ENCODE results near the gene SLC6A9.
A peak's percentile ranks its signal among the peaks of the same experiment; 100 is the strongest.

Gene SLC6A9

DNA sequence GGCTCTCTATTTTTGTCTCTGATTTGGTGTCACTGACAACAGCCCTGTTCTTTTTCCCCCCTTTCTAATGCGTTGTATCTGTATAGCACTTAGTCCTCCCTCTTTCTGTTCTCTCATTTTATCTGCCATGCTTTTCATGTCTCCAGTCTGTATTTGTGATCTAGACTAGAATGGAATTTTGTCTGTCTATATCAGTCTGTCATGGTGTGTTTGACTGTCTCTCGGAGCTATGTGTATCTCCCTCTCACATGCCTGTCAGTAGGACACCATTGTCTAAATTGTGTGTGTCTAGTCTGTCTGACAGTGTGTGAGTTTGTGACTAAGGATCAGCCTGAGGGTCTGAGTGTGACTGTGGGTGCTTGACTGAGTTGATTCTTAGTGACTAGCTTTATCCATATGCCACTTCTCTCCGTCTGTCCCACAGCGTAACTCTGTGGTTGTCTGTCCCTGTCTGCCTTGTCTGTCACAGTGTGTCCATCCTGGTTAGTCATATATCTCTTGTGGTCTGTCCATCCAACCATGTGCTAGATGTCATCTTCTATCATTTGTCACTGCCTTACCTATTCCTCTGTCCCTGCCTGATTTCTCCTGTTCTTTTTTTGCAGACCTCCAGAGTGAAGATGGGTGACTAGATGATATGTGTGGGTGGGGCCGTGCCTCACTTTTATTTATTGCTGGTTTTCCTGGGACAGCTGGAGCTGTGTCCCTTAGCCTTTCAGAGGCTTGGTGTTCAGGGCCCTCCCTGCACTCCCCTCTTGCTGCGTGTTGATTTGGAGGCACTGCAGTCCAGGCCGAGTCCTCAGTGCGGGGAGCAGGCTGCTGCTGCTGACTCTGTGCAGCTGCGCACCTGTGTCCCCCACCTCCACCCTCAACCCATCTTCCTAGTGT is 53.6 kb downstream of the SLC6A9 start:
- no peak overlapping the region for H3K4me3 ChIP-seq (ENCODE audit: low read length)
- DNase-seq (ENCODE audit: low read depth, low spot score): no peak

DNA sequence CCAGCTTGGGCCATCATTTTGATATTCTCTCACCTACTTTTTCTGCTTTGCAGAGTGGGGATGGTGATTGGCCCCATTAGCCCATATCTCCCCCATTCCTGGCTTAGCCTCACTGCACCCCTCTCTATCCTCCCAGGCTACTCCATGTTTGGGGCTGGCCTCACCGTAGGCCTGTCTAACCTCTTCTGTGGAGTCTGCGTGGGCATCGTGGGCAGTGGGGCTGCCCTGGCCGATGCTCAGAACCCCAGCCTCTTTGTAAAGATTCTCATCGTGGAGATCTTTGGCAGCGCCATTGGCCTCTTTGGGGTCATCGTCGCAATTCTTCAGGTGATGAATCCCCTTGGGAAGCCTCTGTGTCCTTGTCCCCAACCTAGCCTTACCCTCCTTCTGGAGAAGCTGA is 54.4 kb downstream of the SLC6A9 start:
- no peak overlapping the region for H3K4me3 ChIP-seq (ENCODE audit: low read length)

DNA sequence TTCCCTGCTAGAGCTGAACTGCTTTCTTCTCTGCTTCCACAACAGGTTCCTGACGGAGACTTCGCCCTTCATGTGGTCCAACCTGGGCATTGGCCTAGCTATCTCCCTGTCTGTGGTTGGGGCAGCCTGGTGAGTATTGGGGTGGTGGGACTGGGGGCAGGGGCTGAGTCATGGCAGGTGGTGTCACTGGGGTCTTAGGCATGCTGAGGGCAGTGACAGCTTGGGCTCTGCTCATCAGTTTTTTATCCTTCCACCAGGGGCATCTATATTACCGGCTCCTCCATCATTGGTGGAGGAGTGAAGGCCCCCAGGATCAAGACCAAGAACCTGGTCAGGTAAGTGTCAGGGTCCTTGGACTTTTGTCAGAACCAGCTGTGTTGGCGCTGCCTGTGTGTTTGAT is 55.2 kb downstream of the SLC6A9 start:
- H3K4me3 ChIP-seq (ENCODE audit: low read length): peak overlapping the region; percentile 90
- no peak for DNase-seq (ENCODE audit: low read depth, low spot score)

More for the DNA sequence above, 54.4 kb downstream of the SLC6A9 start:
- DNase-seq (ENCODE audit: low read depth, low spot score): no peak

DNA sequence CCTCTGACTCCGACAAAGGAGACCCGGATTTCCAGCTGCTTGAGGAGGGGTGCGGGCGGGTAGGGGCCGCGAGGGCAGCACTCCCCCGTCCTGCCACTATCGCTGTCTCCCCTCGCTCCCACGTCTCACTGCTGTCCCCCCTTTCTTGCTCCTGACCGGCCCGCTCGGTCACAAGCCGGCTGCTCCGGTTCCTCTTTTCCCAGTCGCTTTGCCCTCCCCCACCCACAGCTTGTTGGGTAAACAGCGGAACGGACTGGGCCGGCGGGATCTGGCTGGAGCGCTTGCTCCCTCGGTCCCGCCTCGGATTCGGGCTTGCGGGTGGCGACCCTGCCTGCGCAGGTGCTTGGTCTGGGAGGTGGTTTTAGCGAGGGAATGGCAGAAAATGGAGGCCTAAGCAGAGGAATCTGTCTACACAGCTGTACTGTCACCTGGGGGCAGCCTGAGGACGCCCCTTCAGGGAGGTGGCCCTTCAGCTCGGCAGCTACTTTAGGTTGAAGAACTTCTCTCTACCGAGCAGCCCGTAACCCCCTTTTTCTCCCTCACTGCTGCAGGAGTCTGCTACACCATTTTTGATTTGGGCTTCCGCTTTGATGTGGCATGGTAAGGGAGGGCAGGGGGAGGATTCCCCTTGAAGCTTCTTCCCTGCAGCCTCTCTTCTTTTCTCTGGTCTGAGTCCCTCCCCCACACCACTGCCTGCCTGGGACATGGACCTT is 55.9 kb downstream of the SLC6A9 start:
- DNase-seq (ENCODE audit: low read depth, low spot score): peak; percentile 71
- peak overlapping the region; percentile 90 for H3K4me3 ChIP-seq (ENCODE audit: low read length)

DNA sequence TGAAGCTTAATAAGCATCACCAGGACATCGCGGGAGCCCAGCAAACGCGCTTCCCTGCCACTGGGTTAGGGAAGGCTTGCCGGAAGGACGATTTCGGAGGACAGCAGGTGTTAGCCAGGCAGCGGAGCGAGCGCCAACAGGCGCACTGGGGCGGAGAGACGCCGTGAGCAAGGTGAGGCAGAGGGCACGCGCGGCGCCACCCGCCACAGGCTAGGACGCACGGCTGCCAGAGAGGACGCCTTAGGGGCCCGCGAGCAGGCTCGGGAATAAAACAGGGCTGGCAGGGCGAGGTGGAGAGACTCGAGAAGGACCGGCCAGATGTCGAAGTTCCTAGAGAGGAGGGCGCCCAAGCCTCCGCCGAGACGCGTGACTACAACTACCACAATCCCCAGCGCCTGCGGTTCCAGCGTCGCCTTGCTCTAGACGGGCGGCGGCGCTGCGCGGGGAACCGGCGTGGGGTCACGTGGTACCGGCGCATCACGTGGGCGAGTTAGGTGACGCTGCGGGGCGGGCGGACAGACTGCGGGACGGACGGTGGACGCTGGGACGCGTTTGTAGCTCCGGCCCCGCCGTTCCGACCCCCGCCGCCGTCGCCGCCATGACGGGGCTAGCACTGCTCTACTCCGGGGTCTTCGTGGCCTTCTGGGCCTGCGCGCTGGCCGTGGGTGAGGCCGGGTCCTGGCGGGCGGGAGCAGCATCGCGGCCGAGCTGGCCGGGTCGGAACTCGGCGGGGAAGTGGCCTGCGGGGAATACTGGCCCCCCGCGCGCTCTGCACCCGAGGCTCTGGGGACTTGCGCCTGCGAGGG is 56.6 kb downstream of the SLC6A9 start, which contains the start of gene ATP6V0B:
Gene ATP6V0B, plus strand, starts transcription at position 518 of the 806 bp plus-strand sequence. Its CDS starts 81 bp downstream, at position 599.
- peak within 1 kb of the TSS; percentile 90 for H3K4me3 ChIP-seq (ENCODE audit: low read length)
- peak; percentile 85 for DNase-seq (ENCODE audit: low read depth, low spot score)

DNA sequence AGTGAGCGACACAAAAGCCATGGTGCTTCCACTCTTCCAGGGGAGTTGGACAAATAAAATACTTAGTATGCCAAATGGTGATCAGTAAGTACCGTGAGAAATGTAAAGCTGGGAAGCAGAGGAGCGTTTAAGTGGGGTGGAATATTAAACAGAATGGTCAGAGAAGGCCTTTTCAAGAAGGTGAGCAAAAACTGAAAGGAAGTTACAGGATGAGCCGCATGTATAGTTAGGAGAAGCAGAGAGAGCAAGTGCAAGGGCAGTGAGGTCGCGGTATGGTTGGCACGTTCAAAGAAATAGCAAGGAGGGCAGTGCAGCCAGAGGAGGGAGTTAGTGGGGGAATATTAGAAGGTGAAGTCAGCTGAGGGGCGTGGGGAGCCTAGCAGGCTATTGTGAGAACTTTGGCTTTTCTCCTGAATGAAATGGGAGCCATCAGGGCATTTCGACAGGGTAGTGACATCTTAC is 57.2 kb downstream of the SLC6A9 start:
- no peak for DNase-seq (ENCODE audit: low read depth, low spot score)
- H3K4me3 ChIP-seq (ENCODE audit: low read length): peak overlapping the region; percentile 90

DNA sequence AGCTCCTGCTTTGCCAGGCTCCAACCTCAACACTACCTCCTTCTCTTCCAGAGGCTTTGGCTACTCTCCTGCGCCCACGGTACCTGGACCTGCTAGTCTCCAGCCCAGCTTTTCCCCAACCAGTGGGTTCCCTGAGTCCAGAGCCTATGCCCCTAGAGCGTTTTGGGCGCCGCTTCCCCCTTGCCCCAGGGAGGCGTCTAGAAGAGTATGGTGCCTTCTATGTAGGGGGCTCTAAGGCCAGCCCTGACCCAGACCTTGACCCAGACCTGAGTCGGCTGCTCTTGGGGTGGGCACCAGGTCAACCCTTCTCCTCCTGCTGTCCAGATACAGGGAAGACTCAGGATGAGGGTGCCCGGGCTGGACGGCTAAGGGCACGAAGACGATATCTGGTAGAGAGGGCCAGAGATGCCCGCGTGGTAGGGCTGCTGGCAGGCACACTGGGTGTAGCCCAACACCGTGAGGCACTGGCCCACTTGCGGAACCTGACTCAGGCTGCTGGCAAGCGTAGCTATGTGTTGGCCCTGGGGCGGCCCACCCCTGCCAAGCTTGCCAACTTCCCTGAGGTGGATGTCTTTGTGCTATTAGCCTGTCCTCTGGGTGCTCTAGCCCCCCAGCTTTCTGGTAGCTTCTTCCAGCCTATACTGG is 59.8 kb downstream of the SLC6A9 start:
- H3K4me3 ChIP-seq (ENCODE audit: low read length): no peak overlapping the region
- no peak for DNase-seq (ENCODE audit: low read depth, low spot score)

DNA sequence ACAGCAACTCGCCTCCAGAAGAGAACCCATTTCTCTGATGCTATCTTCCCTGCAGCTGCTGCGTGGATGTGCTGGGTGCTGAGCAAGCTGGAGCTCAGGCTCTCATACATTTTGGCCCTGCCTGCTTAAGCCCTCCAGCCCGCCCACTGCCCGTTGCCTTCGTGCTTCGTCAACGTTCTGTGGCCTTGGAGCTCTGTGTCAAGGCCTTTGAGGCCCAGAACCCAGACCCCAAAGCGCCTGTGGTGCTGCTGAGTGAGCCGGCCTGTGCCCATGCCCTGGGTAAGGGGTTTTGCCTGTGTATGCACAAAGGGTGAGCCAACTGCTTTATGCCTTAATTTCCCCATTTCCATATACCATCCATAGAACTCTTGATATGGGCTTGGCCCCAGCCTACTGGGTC is 60.4 kb downstream of the SLC6A9 start:
- peak overlapping the region; percentile 96 for H3K4me3 ChIP-seq (ENCODE audit: low read length)
- no peak for DNase-seq (ENCODE audit: low read depth, low spot score)

DNA sequence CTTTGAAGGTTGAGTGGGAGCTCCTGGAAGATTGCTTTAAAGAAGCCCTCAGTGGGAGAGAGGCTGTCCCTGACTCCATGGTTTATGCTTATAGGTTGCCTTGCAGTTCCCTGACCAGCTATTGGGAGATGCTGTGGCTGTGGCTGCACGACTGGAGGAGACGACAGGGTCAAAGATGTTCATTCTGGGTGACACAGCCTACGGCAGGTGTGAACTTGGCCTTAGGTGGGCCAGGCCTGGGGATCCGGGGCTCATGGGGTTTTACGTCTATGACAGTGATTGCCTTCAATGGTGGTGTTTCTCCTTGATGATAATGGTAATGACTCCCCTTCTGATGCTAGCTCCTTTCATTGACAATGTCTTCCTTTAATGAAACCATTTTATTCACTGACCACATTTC is 60.8 kb downstream of the SLC6A9 start:
- DNase-seq (ENCODE audit: low read depth, low spot score): no peak
- H3K4me3 ChIP-seq (ENCODE audit: low read length): peak overlapping the region; percentile 96

DNA sequence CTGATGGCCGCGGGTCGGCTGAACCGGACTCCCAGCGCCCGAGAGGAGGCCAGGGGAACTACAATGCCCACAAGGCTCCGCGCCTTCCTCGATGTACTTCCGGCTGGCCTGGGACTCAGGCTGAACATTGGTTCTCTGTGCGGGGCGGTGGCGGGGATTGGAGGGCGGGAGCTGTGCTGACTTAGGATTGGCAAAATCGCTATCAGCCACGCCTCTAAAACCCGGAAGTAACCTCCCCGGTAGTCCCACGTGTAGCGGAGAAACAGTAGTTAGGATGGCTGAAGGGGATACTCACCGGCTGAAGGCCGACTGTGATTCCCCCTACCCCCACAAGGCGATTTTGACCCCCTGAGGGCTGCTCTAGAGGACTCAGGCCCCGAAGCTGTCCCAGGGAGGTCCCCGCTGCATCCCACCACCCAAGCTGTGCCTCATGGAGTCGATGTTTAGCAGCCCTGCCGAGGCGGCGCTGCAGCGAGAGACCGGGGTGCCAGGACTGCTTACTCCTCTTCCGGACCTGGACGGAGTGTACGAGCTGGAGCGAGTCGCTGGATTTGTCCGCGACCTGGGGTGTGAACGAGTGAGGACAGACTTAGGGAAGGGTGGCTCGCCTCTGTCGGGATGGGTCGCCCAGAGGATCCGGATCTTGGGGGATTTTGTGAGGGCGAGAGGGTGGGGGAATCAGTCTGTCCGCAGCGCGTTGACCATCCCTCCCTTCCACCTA is 61.4 kb downstream of the SLC6A9 start, which contains the start of gene DPH2:
Gene DPH2, plus strand, starts transcription at position 265 of the 721 bp plus-strand sequence. Its CDS starts 166 bp downstream, at position 431.
- peak within 1 kb of the TSS; percentile 96 for H3K4me3 ChIP-seq (ENCODE audit: low read length)
- DNase-seq (ENCODE audit: low read depth, low spot score): peak; percentile 95

DNA sequence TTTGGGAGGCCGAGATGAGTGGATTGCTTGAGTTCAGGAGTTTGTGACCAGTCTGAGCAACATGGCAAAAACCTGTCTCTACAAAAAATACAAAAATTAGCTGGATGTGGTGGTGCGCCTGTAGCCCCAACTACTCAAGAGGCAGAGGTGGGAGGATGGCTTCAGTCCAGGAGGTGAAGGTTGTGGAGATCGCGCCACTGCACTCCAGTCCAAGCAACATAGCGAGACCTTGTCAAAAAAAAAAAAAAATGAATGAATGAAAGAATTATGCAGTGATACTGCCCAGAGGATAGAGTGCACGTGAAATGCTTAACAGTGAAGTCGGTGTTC is 61.9 kb downstream of the SLC6A9 start:
- H3K4me3 ChIP-seq (ENCODE audit: low read length): peak overlapping the region; percentile 96
- DNase-seq (ENCODE audit: low read depth, low spot score): no peak

DNA sequence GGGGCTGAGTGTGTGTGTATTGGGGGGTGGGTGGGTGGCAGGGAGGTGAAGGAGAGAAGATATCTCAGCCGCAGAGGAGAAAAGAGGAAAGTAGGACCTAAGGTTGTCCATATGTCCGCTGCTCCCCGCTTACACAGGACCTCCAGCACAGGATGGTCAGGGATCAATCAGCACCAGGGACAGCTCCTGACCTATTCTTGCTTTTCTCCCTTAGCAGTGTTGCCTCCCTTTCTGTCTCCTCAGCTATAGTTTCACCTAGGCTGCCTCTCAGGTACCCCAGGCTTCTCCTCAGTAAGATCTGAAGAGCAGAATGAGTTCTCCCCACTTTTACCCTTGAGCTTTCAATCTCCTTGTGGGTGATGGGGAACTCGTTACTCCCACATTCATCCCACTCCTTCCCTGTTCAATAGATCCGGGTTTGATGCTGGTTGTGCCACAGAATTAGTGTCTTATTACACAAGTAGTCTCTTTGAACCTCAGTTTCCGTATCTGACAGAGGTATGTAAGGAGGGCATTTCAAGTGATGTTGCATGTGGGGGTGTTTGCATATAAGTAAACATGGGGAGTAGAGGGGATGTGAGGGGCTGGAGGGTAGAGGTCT is 62.8 kb downstream of the SLC6A9 start:
- no peak overlapping the region for H3K4me3 ChIP-seq (ENCODE audit: low read length)
- no peak for DNase-seq (ENCODE audit: low read depth, low spot score)

DNA sequence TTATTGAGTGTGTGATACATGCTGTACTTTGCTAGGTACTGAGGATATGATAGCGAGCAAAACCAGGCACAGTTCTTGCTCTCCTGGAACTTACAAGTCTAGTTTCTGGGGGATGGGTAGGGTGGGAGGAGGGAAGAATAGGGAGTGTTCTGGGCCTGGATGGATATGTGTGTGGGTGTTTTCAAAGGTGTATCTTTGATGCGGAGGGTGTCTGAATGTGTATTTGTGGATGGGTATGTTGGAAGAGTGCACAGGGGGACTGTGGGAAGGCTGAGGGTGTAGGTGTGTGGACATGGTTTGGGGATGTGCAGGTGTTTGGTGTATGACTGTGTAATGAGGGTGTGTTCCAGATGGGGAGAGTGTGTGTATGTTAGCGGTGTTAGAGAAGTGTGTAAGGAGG is 65.9 kb downstream of the SLC6A9 start:
- no peak for DNase-seq (ENCODE audit: low read depth, low spot score)

DNA sequence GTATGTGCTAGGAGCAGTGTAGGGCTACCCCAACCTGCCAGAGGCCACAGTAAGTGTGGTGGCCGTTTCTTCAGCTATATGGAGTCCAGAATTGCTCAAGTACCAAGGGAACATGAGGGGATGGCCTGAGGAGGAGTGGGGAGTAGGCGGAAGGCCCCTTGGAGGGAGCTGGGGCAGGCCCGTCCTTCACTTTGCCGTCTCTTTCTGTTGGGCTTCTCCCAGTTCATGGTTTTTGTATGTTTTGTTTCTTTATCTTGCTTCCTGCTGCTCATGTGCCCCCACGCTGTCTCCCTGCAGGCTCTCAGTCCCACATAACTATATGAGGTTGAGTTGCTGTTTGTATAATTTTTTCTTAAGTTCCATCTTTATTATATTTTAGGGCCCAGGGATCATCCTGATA is 67.4 kb downstream of the SLC6A9 start:
- no peak for DNase-seq (ENCODE audit: low read depth, low spot score)
- no peak overlapping the region for H3K4me3 ChIP-seq (ENCODE audit: low read length)

More for the DNA sequence above, 65.9 kb downstream of the SLC6A9 start:
- no peak overlapping the region for H3K4me3 ChIP-seq (ENCODE audit: low read length)

DNA sequence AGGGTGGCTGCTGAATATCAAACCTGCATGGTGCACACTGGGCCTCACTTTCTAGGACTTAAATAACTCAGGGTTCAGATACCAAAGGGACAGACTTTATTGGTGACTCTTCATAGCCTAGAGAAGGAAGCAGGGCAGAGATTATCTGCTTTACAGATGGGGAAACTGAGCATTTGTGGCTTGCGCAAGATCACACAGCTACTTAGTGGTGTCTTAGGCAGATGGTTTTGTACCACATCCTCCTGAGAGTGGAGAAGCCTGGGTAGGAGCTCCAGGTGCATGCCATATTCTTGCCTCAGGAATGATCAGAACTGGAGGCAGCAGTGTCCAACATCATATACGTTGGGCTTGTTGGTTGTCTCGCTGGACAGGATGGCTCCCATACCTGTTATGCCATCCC is 68.3 kb downstream of the SLC6A9 start:
- no peak overlapping the region for H3K4me3 ChIP-seq (ENCODE audit: low read length)

DNA sequence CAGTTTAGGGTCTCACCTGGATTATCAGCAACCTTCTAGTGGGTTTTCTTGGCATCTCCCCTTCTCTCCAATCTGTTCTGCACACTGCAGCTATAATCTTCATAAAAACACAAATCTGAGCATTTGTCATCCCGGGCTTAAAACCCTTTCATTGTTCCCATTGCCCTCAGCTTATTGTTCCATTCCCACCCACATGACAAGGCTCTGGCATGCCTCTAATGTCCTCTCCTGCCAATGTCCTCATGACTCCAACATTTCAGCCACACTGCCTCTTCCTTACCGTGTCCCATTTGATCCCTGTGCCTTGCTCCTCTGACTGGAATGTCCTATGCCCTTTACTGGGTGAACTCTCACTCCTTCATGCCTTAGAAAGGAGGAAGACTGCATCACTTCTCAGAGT is 68.9 kb downstream of the SLC6A9 start:
- H3K4me3 ChIP-seq (ENCODE audit: low read length): no peak overlapping the region
- no peak for DNase-seq (ENCODE audit: low read depth, low spot score)

More for the DNA sequence above, 68.3 kb downstream of the SLC6A9 start:
- DNase-seq (ENCODE audit: low read depth, low spot score): peak; percentile 85

DNA sequence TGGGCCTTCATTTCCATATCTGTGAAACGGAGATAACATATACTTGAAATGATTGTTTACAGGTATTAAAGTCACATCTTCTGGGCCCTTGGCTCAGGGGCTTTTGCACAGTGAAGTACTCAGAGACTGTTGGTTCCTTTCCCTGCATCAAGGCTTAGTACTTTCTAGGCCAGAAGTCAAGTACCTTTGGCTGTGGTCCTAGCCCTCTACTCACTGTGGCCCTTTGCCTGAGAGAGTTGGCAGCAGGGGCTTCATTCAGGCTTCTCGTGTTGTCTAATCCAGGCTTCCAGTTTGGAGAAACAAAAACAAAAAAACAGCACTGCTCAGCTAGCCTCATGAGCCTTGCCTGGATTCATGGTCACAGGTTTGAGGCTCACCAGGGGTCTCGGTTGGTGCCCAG is 69.6 kb downstream of the SLC6A9 start:
- no peak for DNase-seq (ENCODE audit: low read depth, low spot score)
- H3K4me3 ChIP-seq (ENCODE audit: low read length): no peak overlapping the region

DNA sequence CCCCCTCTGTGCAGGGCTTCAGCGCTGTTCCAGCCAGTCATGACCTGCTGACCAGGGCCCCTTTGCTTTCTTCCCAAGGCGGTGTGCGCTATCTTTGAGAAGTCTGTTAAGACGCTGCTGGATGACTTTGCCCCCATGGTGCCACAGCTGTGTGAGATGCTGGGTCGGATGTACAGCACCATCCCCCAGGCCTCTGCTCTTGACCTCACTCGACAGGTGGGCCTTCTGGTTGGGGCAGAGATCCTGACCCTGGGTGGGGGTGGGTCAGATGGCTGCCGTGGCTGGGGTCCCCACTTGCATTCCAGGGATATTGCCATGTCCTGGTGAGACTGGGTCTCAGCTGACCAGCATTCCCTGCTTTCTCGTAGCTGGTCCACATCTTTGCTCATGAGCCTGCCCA is 70.5 kb downstream of the SLC6A9 start:
- H3K4me3 ChIP-seq (ENCODE audit: low read length): no peak overlapping the region
- no peak for DNase-seq (ENCODE audit: low read depth, low spot score)

All from Jurkat, Clone E6-1 (cell line).